HUES64 (cell line): ENCODE data around the gene GLI3.

Source experiments
- H3K27ac ChIP-seq: 2 replicates; pipeline ENCODE4 v1.7.0; 2013; ENCODE audit warnings: low read depth, low read length, inconsistent platforms
- H3K27me3 ChIP-seq: 2 replicates; pipeline ENCODE4 v1.6.1; 2013; ENCODE audit warnings: mild to moderate bottlenecking, low read length; ENCODE audit not compliant: insufficient read depth
- H3K36me3 ChIP-seq: 2 replicates; pipeline ENCODE4 v1.6.1; 2013; ENCODE audit warnings: mild to moderate bottlenecking, low read length; ENCODE audit not compliant: insufficient read depth
- H3K4me1 ChIP-seq: 2 replicates; pipeline ENCODE4 v1.6.1; 2013; ENCODE audit warnings: mild to moderate bottlenecking, low read length, moderate library complexity; ENCODE audit not compliant: insufficient read depth
- H3K4me3 ChIP-seq: 2 replicates; pipeline ENCODE4 v1.5.1; 2013; ENCODE audit warnings: mild to moderate bottlenecking, low read length, moderate library complexity
- H3K9ac ChIP-seq: 2 replicates; pipeline ENCODE4 v1.6.1; 2013; ENCODE audit warnings: mild to moderate bottlenecking, low read depth, low read length
- H3K9me3 ChIP-seq: 2 replicates; pipeline ENCODE4 v1.6.1; 2013; ENCODE audit warnings: low read depth, low read length; ENCODE audit not compliant: insufficient read depth
- WGBS: fragments of 150-250, 120-280 bp; methylation state at CpG from one replicate; pipeline ENCODE4 v1.1.7; 2013; ENCODE audit warnings: missing lambda C conversion rate; 5-methylcytosine and 5-hydroxymethylcytosine counted together

GLI3 gene

DNA sequence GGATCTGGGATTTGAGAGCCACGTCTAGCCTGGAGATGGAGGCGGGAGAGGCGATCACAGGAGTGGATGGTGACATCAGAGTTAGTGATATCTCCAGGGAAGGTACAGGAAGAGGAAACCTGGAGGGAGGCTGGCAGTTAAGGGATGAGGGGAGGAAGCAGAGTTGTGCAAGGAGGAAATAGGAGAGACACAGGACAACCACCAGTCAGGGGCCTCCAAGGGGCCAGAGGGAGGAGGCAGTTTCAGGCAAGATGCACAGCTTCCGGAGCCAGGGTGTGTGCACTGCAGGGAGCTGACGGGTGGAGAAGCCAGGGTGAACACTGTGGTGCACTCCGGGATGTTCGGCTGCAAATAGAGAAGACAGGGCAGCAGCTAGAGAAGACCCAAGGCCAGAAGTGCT lies 141.2 kb downstream of the GLI3 start:
- WGBS: 94% methylated on average over 7 of the region's 7 CpGs
- H3K36me3 ChIP-seq: no peaks in the 10 kb centered on the region; the same call in 1 of the 2 replicates
- peaks cover 43% of the 10 kb centered on the region for H3K27me3 ChIP-seq
- no peak overlapping the region for H3K9ac ChIP-seq
- H3K4me1 ChIP-seq: peaks cover 24% of the 10 kb centered on the region
- H3K4me3 ChIP-seq: no peak overlapping the region
- no peaks in the 10 kb centered on the region for H3K9me3 ChIP-seq
- no peak overlapping the region for H3K27ac ChIP-seq

- no peak overlapping the region for H3K9ac ChIP-seq
- H3K36me3 ChIP-seq: peaks cover 3% of the 10 kb centered on the region; the same call in 1 of the 2 replicates
- peaks cover 34% of the 10 kb centered on the region for H3K4me1 ChIP-seq
- 100% methylated on average over 2 of the region's 2 CpGs for WGBS
- H3K27me3 ChIP-seq: peaks cover 65% of the 10 kb centered on the region
- H3K27ac ChIP-seq: no peak overlapping the region
- no peaks in the 10 kb centered on the region for H3K9me3 ChIP-seq
- no peak overlapping the region for H3K4me3 ChIP-seq
These were observed 143.6 kb downstream of the GLI3 start for GRCh38 chr7:42093349-42093905.

DNA sequence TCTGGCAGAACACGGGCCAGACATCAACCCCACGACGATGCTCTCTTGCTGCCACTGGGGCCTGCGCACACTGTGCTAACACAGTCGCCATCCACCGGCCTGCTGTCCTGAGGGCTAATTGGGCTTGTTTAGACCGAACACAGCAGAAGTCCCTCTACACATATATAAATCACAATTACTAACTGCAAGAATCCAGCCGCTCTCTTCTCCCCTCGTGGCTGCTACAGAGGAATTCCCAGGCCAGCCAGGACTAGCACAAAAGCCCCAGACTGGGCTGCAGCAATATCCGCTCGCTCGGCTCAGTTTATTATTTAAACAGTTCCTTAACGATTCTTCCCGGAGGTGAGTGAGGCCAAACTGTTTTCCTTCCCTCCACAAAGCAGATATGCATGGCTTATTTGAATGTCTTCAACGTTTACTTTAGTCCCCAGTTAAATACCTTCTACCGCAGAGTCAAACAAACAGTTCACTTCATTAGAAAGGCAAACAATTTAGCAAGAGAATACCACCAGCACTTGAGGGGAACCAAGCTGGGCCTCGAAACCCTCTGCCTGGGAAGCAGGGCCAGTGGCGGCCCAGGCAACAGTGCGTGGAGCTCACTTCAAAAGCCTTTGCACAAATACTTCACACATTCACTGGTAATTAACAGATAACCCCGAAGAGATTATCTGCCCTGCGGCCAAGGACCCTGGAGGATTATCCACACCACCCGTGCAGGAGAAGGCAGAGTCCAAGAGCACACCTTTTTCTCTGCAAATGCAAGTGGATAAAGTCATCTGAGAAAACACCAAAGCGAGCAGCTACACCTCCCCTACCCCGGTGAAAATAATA lies 145.3 kb downstream of the GLI3 start:
- H3K9me3 ChIP-seq: no peaks in the 10 kb centered on the region
- peak overlapping the region; percentile 92 for H3K27ac ChIP-seq
- 7% methylated on average over 24 of the region's 24 CpGs for WGBS
- H3K4me1 ChIP-seq: peaks cover 43% of the 10 kb centered on the region
- peak overlapping the region; percentile 8; the same call in 1 of the 2 replicates for H3K4me3 ChIP-seq
- H3K36me3 ChIP-seq: peaks cover 3% of the 10 kb centered on the region; the same call in 1 of the 2 replicates
- H3K9ac ChIP-seq: peak overlapping the region; percentile 48
- H3K27me3 ChIP-seq: peaks cover 83% of the 10 kb centered on the region

- Histone ChIP-seq H3K9ac (peak overlapping the region; percentile 48; the same call in 1 of the 2 replicates), H3K4me3 (0 out of 2 replicates have a peak overlapping the region, but pooled peaks have one; percentile 7), H3K36me3 (peaks cover 3% of the 10 kb centered on the region; the same call in 1 of the 2 replicates), H3K27ac (peak overlapping the region; percentile 92; the same call in 1 of the 2 replicates), H3K27me3 (peaks cover 80% of the 10 kb centered on the region), H3K9me3 (no peaks in the 10 kb centered on the region), H3K4me1 (peaks cover 37% of the 10 kb centered on the region)
- 70% methylated on average over 5 of the region's 5 CpGs for WGBS
These were observed 146.2 kb downstream of the GLI3 start for GRCh38 chr7:42090806-42091205.

DNA sequence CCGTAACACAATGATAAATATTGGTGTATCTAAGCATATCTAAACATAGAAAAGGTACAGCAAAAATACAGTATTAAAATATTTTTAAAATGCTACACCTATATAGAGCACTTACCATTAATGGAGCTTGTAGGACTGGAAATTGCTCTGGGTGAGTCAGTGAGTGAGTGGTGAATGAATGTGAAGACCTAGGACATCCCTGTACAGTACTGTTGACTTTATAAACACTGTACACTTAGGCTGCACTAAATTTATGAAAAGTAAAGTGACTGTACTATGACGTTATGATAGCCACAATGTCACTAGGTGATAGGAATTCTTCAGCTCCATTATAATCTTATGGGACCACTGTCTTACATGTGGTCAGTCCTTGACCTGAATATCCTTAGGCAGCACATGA lies 147.0 kb downstream of the GLI3 start:
- no peak overlapping the region for H3K4me3 ChIP-seq
- H3K9ac ChIP-seq: no peak overlapping the region
- H3K4me1 ChIP-seq: peaks cover 37% of the 10 kb centered on the region
- H3K36me3 ChIP-seq: peaks cover 3% of the 10 kb centered on the region; the same call in 1 of the 2 replicates
- 100% methylated on average over 1 of the region's 2 CpGs for WGBS
- no peak overlapping the region for H3K27ac ChIP-seq
- no peaks in the 10 kb centered on the region for H3K9me3 ChIP-seq
- H3K27me3 ChIP-seq: peaks cover 76% of the 10 kb centered on the region

- 86% methylated on average over 2 of the region's 2 CpGs for WGBS
- H3K9ac ChIP-seq: no peak overlapping the region
- H3K4me1 ChIP-seq: peaks cover 38% of the 10 kb centered on the region
These were observed 149.4 kb downstream of the GLI3 start for GRCh38 chr7:42087616-42088015.

GRCh38 chr7:42085531-42085930 lies 151.5 kb downstream of the GLI3 start:
- Histone ChIP-seq H3K27ac (no peak overlapping the region), H3K27me3 (peaks cover 46% of the 10 kb centered on the region), H3K9me3 (no peaks in the 10 kb centered on the region), H3K4me1 (peaks cover 29% of the 10 kb centered on the region), H3K9ac (no peak overlapping the region), H3K36me3 (peaks cover 3% of the 10 kb centered on the region; the same call in 1 of the 2 replicates), H3K4me3 (no peak overlapping the region)
- 71% methylated on average over 3 of the region's 3 CpGs for WGBS

More at GRCh38 chr7:42087616-42088015, 149.4 kb downstream of the GLI3 start:
- H3K4me3 ChIP-seq: no peak overlapping the region
- no peak overlapping the region for H3K27ac ChIP-seq
- H3K9me3 ChIP-seq: no peaks in the 10 kb centered on the region
- H3K27me3 ChIP-seq: peaks cover 54% of the 10 kb centered on the region
- peaks cover 3% of the 10 kb centered on the region; the same call in 1 of the 2 replicates for H3K36me3 ChIP-seq

DNA sequence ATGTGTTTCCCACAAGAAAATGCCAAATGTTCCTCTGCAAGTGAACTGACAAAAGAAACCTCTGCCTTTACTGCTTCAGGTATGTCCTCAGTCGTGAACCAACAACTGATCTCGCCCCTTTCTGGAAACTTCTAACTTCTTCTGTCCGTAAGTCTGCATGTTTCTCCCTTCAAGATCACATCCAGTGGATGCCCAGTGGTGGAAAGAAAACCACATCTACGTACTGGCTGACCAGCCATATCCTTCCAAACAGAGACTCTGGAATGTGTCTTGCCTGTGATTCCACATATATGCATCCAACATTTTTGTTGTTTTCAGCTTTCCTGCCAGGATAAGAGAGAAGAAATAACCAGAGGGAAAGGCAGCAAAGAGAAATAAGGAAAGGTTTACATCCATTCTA lies 152.7 kb downstream of the GLI3 start:
- Histone ChIP-seq H3K4me1 (peaks cover 23% of the 10 kb centered on the region; the same call in 1 of the 2 replicates), H3K27ac (no peak overlapping the region), H3K36me3 (peaks cover 3% of the 10 kb centered on the region; the same call in 1 of the 2 replicates), H3K9ac (no peak overlapping the region), H3K27me3 (peaks cover 33% of the 10 kb centered on the region), H3K4me3 (no peak overlapping the region), H3K9me3 (no peaks in the 10 kb centered on the region)
- WGBS: 81% methylated on average over 4 of the region's 4 CpGs

- H3K4me3 ChIP-seq: no peak overlapping the region
- H3K4me1 ChIP-seq: peaks cover 20% of the 10 kb centered on the region; the same call in 1 of the 2 replicates
- H3K9me3 ChIP-seq: no peaks in the 10 kb centered on the region
- 88% methylated on average over 1 of the region's 1 CpG for WGBS
- H3K27me3 ChIP-seq: peaks cover 24% of the 10 kb centered on the region
- H3K36me3 ChIP-seq: peaks cover 3% of the 10 kb centered on the region; the same call in 1 of the 2 replicates
- no peak overlapping the region for H3K27ac ChIP-seq
- H3K9ac ChIP-seq: no peak overlapping the region
These were observed 153.7 kb downstream of the GLI3 start for GRCh38 chr7:42083284-42083683.

DNA sequence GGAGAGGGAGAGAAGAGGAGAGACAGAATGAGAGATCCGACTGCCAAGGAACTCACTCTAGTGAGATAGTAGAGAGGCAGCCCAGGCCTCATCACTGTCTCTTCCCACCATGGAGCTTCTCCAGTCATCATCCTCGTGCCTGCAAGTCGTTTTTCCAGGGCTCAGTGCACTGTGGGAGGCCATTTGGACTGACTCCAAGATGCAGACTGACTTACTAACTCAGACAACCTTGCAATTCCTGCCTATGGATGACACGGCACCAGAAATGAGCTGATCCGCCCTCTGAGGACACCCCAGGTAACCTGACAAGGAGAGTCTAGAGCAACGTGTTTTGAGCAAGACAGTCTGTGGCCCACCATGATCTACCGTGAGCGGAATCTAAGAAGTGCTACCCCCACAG lies 154.9 kb downstream of the GLI3 start:
- peaks cover 10% of the 10 kb centered on the region; the same call in 1 of the 2 replicates for H3K4me1 ChIP-seq
- peaks cover 12% of the 10 kb centered on the region; the same call in 1 of the 2 replicates for H3K27me3 ChIP-seq
- WGBS: 82% methylated on average over 8 of the region's 8 CpGs
- H3K36me3 ChIP-seq: peaks cover 3% of the 10 kb centered on the region; the same call in 1 of the 2 replicates
- H3K4me3 ChIP-seq: no peak overlapping the region
- H3K9ac ChIP-seq: no peak overlapping the region
- H3K9me3 ChIP-seq: no peaks in the 10 kb centered on the region
- H3K27ac ChIP-seq: no peak overlapping the region

- no peak overlapping the region for H3K27ac ChIP-seq
- WGBS: 81% methylated on average over 2 of the region's 2 CpGs
- H3K4me1 ChIP-seq: peaks cover 8% of the 10 kb centered on the region; the same call in 1 of the 2 replicates
- H3K4me3 ChIP-seq: no peak overlapping the region
- peaks cover 3% of the 10 kb centered on the region; the same call in 1 of the 2 replicates for H3K36me3 ChIP-seq
- no peak overlapping the region for H3K9ac ChIP-seq
- peaks cover 8% of the 10 kb centered on the region; the same call in 1 of the 2 replicates for H3K27me3 ChIP-seq
- H3K9me3 ChIP-seq: no peaks in the 10 kb centered on the region
These were observed 155.3 kb downstream of the GLI3 start for GRCh38 chr7:42081671-42082070.
